ENCODE data around the gene RB1. TPM values are rescaled to one million over a fixed set of nuclear protein-coding genes. Genes with fewer than 3 reads are reported as not detected.

RB1 gene
- polyA plus RNA-seq, 3 donors from 2014 or later: 14.4 to 30.2 (median 17.0) TPM

Other genes with a start within 250 kb of the RB1 start
- 100 to 1,000 TPM in 1 of 3 donors, 10 to 100 TPM in 2; 78.8 to 120 (median 82.8) TPM for gene MED4, start 208.6 kb upstream of the RB1 start, polyA plus RNA-seq
- 1,000 to 10,000 TPM in 1 of 3 donors, 100 to 1,000 TPM in 2; 850 to 1,055 (median 878) TPM for gene ITM2B, start 70.5 kb upstream of the RB1 start, polyA plus RNA-seq
- 10 to 100 TPM in 2 of 3 donors, 1 to 10 TPM in 1; 9.4 to 19.3 (median 14.6) TPM for gene LPAR6, start 109.4 kb downstream of the RB1 start, polyA plus RNA-seq
- gene RCBTB2, start 229.3 kb downstream of the RB1 start, polyA plus RNA-seq: 10 to 100 TPM; 36.1 to 49.1 (median 45.8) TPM

All from immature natural killer cell (primary cell).